Astrocyte (in vitro differentiated cells and primary cell): Measurements from ENCODE around the gene GLRA2. TPM values are rescaled to one million over a fixed set of nuclear protein-coding genes. Genes with fewer than 3 reads are reported as not detected.
A peak's percentile ranks its signal among the peaks of the same experiment; 100 is the strongest.

Source experiments
- DNase-seq: peaks from one replicate; pipeline ENCODE4 v3.0.0-alpha.2; 2010; ENCODE audit warnings: low read depth
- FAIRE-seq: peaks from 2 replicates; lab custom pipeline; 2011; peaks lifted over from hg19 to GRCh38; lab: Jason Lieb, UNC
- H2AFZ ChIP-seq: 2 replicates; pipeline ENCODE4 v1.6.0; 2012; ENCODE audit warnings: low read depth, low read length, inconsistent platforms
- H3K27ac ChIP-seq: 2 replicates; pipeline ENCODE4 v1.5.1; 2011; ENCODE audit warnings: low read depth, low read length, inconsistent platforms
- H3K27me3 ChIP-seq: 2 replicates; pipeline ENCODE4 v1.6.0; 2011; ENCODE audit warnings: low read length, inconsistent platforms; ENCODE audit not compliant: insufficient read depth
- H3K36me3 ChIP-seq: 2 replicates; pipeline ENCODE4 v1.5.1; 2011; ENCODE audit warnings: low read length, inconsistent platforms; ENCODE audit not compliant: insufficient read depth
- H3K4me1 ChIP-seq: 2 replicates; pipeline ENCODE4 v1.5.1; 2011; ENCODE audit warnings: low read length, inconsistent platforms; ENCODE audit not compliant: insufficient read depth
- H3K4me2 ChIP-seq: 2 replicates; pipeline ENCODE4 v1.6.0; 2012; ENCODE audit warnings: low read length, inconsistent platforms
- H3K4me3 ChIP-seq: 2 replicates; pipeline ENCODE4 v1.5.1; 2011; ENCODE audit warnings: low read depth, mild to moderate bottlenecking, low read length, inconsistent platforms; ENCODE audit not compliant: insufficient read depth
- H3K79me2 ChIP-seq: 2 replicates; pipeline ENCODE4 v1.6.0; 2012; ENCODE audit warnings: mild to moderate bottlenecking, low read length, inconsistent platforms; ENCODE audit not compliant: insufficient read depth
- H3K9ac ChIP-seq: 2 replicates; pipeline ENCODE4 v1.6.0; 2012; ENCODE audit warnings: mild to moderate bottlenecking, low read length, inconsistent platforms
- H3K9me3 ChIP-seq: 2 replicates; pipeline ENCODE4 v1.5.1; 2012; ENCODE audit warnings: low read depth, mild to moderate bottlenecking, low read length, inconsistent platforms; ENCODE audit not compliant: insufficient read depth
- H4K20me1 ChIP-seq: 2 replicates; pipeline ENCODE4 v1.6.0; 2012; ENCODE audit warnings: low read length, inconsistent platforms; ENCODE audit not compliant: insufficient read depth
- H3K27ac Mint-ChIP-seq: one replicate; pipeline ENCODE4 v1.8.0; 2021; ENCODE audit warnings: mild to moderate bottlenecking, mixed read lengths; ENCODE audit not compliant: unreplicated experiment
- H3K27me3 Mint-ChIP-seq: one replicate; pipeline ENCODE4 v1.8.0; 2021; ENCODE audit warnings: low read depth, mixed read lengths; ENCODE audit not compliant: unreplicated experiment
- H3K36me3 Mint-ChIP-seq: one replicate; pipeline ENCODE4 v1.8.0; 2021; ENCODE audit warnings: low read depth, mixed read lengths; ENCODE audit not compliant: unreplicated experiment
- H3K4me1 Mint-ChIP-seq: one replicate; pipeline ENCODE4 v1.8.0; 2021; ENCODE audit warnings: low read depth, mixed read lengths; ENCODE audit not compliant: unreplicated experiment
- H3K4me3 Mint-ChIP-seq: one replicate; pipeline ENCODE4 v1.8.0; 2021; ENCODE audit warnings: mild to moderate bottlenecking, moderate library complexity, mixed read lengths; ENCODE audit not compliant: unreplicated experiment
- H3K9me3 Mint-ChIP-seq: one replicate; pipeline ENCODE4 v1.8.0; 2021; ENCODE audit warnings: mild to moderate bottlenecking, mixed read lengths; ENCODE audit not compliant: unreplicated experiment
- EZH2 ChIP-seq: IDR thresholded peaks from 2 replicates; pipeline ENCODE4 v1.6.1; 2012; ENCODE audit warnings: mild to moderate bottlenecking, low read length, inconsistent platforms; ENCODE audit not compliant: insufficient read depth
- total RNA-seq: library from RNA; stranded (reverse); gene quantifications from 2 replicates; pipeline ENCODE4 v1.2.1, GENCODE V29; 2021
- TF ChIP-seq, protein P1 (sequence below): IDR thresholded peaks from 2 replicates; pipeline ENCODE4 v1.5.1; 2011; ENCODE audit warnings: low read depth, mild to moderate bottlenecking, inconsistent platforms, low read length, moderate library complexity; ENCODE audit not compliant: insufficient read depth

The GLRA2 gene
- total RNA-seq, 1 donor from 2014 or later = not detected

DNA sequence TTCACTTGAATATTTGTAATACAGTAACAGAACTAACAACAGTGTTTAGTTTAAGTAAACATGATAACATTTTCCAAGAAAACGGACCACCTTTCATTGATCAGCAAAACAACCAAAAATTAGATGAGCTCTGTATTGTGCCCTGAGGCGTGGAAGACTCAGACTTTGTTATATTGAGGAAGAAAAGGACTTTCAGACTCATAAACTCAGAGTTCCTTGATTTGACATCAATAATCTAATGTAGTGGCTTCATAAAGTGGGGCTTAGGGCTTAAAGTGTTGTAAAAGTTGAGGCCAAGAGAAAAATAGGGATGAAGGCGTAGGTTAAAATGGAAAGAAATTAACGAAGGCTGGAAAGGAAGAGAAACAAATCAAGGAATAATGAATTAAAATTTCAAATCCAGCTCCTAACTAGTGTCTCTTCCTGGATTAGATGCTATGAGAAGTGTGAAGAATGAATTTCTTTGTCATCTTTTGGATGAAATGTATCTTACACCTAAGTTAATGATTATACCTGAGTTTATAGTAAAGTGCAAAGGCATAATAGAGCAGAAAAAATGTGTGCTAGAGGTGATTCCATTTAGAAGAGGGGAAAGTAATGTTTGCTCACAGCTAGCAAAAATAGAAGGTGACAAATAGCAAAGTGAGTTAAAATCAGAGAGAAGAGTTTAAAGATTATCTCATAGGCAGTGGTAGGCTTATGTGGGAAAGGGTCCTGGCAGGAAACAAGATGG is 19.8 kb upstream of the GLRA2 start:
- H3K79me2 ChIP-seq = no peaks in the 10 kb centered on the region
- H3K27ac ChIP-seq = no peak overlapping the region
- H3K9me3 Mint-ChIP-seq = peaks cover 3% of the 10 kb centered on the region
- no peaks in the 10 kb centered on the region for H3K36me3 ChIP-seq
- H3K27me3 ChIP-seq = no peaks in the 10 kb centered on the region
- H3K4me3 Mint-ChIP-seq = no peak overlapping the region
- FAIRE-seq = peak; percentile 96
- no peak overlapping the region for H2AFZ ChIP-seq
- H3K4me1 ChIP-seq = no peaks in the 10 kb centered on the region
- no peaks in the 10 kb centered on the region for H4K20me1 ChIP-seq
- H3K36me3 Mint-ChIP-seq = no peaks in the 10 kb centered on the region
- H3K4me2 ChIP-seq = no peak overlapping the region
- TF ChIP-seq EZH2 = no peak
- TF ChIP-seq, protein P1, sequence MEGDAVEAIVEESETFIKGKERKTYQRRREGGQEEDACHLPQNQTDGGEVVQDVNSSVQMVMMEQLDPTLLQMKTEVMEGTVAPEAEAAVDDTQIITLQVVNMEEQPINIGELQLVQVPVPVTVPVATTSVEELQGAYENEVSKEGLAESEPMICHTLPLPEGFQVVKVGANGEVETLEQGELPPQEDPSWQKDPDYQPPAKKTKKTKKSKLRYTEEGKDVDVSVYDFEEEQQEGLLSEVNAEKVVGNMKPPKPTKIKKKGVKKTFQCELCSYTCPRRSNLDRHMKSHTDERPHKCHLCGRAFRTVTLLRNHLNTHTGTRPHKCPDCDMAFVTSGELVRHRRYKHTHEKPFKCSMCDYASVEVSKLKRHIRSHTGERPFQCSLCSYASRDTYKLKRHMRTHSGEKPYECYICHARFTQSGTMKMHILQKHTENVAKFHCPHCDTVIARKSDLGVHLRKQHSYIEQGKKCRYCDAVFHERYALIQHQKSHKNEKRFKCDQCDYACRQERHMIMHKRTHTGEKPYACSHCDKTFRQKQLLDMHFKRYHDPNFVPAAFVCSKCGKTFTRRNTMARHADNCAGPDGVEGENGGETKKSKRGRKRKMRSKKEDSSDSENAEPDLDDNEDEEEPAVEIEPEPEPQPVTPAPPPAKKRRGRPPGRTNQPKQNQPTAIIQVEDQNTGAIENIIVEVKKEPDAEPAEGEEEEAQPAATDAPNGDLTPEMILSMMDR = no peak
- no peak overlapping the region for H3K9ac ChIP-seq
- DNase-seq = no peak
- no peaks in the 10 kb centered on the region for H3K27me3 Mint-ChIP-seq
- no peaks in the 10 kb centered on the region for H3K4me1 Mint-ChIP-seq
- no peak overlapping the region for H3K4me3 ChIP-seq
- H3K9me3 ChIP-seq = no peaks in the 10 kb centered on the region
- no peak overlapping the region for H3K27ac Mint-ChIP-seq

- H3K9me3 Mint-ChIP-seq = no peaks in the 10 kb centered on the region
- H3K27me3 ChIP-seq = no peaks in the 10 kb centered on the region
- no peaks in the 10 kb centered on the region for H3K4me1 ChIP-seq
- no peak overlapping the region for H3K27ac ChIP-seq
- no peaks in the 10 kb centered on the region for H3K36me3 ChIP-seq
- H3K36me3 Mint-ChIP-seq = no peaks in the 10 kb centered on the region
- H2AFZ ChIP-seq = no peak overlapping the region
- H3K4me2 ChIP-seq = peak overlapping the region; percentile 73
- H3K9me3 ChIP-seq = no peaks in the 10 kb centered on the region
- H3K79me2 ChIP-seq = no peaks in the 10 kb centered on the region
- H3K27ac Mint-ChIP-seq = no peak overlapping the region
- peak overlapping the region; percentile 94 for H3K4me3 Mint-ChIP-seq
- H3K27me3 Mint-ChIP-seq = no peaks in the 10 kb centered on the region
- H3K4me1 Mint-ChIP-seq = no peaks in the 10 kb centered on the region
- H3K9ac ChIP-seq = no peak overlapping the region
- DNase-seq = no peak
- no peak overlapping the region for H3K4me3 ChIP-seq
- TF ChIP-seq, protein P1 = peak; percentile 18
- no peak for TF ChIP-seq EZH2
- H4K20me1 ChIP-seq = no peaks in the 10 kb centered on the region
- FAIRE-seq = peak; percentile 63
Measured at GRCh38 chrX:14528629-14529289, 577 bp upstream of the GLRA2 start.

- H3K79me2 ChIP-seq = no peaks in the 10 kb centered on the region
- H3K36me3 Mint-ChIP-seq = no peaks in the 10 kb centered on the region
- no peaks in the 10 kb centered on the region for H3K27me3 ChIP-seq
- H3K9me3 Mint-ChIP-seq = no peaks in the 10 kb centered on the region
- TF ChIP-seq EZH2 = no peak
- TF ChIP-seq, protein P1 = no peak
- H2AFZ ChIP-seq = no peak overlapping the region
- no peak overlapping the region for H3K4me2 ChIP-seq
- H3K36me3 ChIP-seq = no peaks in the 10 kb centered on the region
- no peaks in the 10 kb centered on the region for H3K4me1 ChIP-seq
- no peaks in the 10 kb centered on the region for H4K20me1 ChIP-seq
- FAIRE-seq (no peak), DNase-seq (no peak)
- no peak overlapping the region for H3K27ac Mint-ChIP-seq
- H3K4me3 ChIP-seq = no peak overlapping the region
- no peaks in the 10 kb centered on the region for H3K27me3 Mint-ChIP-seq
- no peak overlapping the region for H3K27ac ChIP-seq
- no peaks in the 10 kb centered on the region for H3K4me1 Mint-ChIP-seq
- H3K4me3 Mint-ChIP-seq = no peak overlapping the region
- H3K9ac ChIP-seq = no peak overlapping the region
- no peaks in the 10 kb centered on the region for H3K9me3 ChIP-seq
Measured at GRCh38 chrX:14533867-14534266, 4.5 kb downstream of the GLRA2 start.
